AG09319 (cell line): Measurements from ENCODE around the gene IGF2.

Experiments
- DNase-seq: peaks from one replicate; pipeline ENCODE4 v3.0.0-alpha.2; 2010; ENCODE audit warnings: low read depth; ENCODE audit errors: extremely low read depth
- CTCF ChIP-seq: IDR thresholded peaks from 2 replicates; pipeline ENCODE4 v1.5.1; 2011; ENCODE audit warnings: low read depth, mild to moderate bottlenecking, inconsistent platforms, low read length, moderate library complexity

The IGF2 gene

GRCh38 chr11:2102883-2103213, 36.3 kb downstream of the IGF2 start:
- DNase-seq = no peak

GRCh38 chr11:2102132-2102882, 36.9 kb downstream of the IGF2 start:
- TF ChIP-seq CTCF = no peak
- no peak for DNase-seq

More at GRCh38 chr11:2102883-2103213, 36.3 kb downstream of the IGF2 start:
- TF ChIP-seq CTCF = no peak

- TF ChIP-seq CTCF = no peak
- DNase-seq = no peak
These were observed 38.0 kb downstream of the IGF2 start for GRCh38 chr11:2101171-2101675.

GRCh38 chr11:2100361-2101170, 38.6 kb downstream of the IGF2 start:
- no peak for TF ChIP-seq CTCF
- no peak for DNase-seq

GRCh38 chr11:2099516-2100349, 39.5 kb downstream of the IGF2 start:
- TF ChIP-seq CTCF = no peak
- DNase-seq = no peak

- TF ChIP-seq CTCF = no peak
- DNase-seq = no peak
These were observed 40.3 kb downstream of the IGF2 start for GRCh38 chr11:2098691-2099515.
